K562 (cell line): ENCODE results near the gene ZCRB1. TPM values are rescaled to one million over a fixed set of nuclear protein-coding genes. Genes with fewer than 3 reads are reported as not detected.

Experiments used
- ATAC-seq: fragments of 200-7000 bp; cut with Tn5 transposase; 3 replicates; pipeline ENCODE4 v1.9.1; 2020; ENCODE audit warnings: moderate library complexity
- BruUV-seq: library from RNA; stranded (reverse); fragments of 400-500 nt; replicated peaks from 2 replicates; lab custom pipeline; 2021; lab: Mats Ljungman, UMichigan
- CTCF ChIA-PET: fragments of 300-600 bp; formaldehyde crosslinking; extraction: SDS; loops from one replicate; lab custom pipeline; 2021; ENCODE audit warnings: low intra/inter-chr PET ratio; lab: Yijun Ruan, JAX
- POLR2A ChIA-PET: fragments of 300-600, 350-650 bp; sonication (Branson Sonifier 250); formaldehyde crosslinking; extraction: SDS; loops from one replicate; lab custom pipeline; 2021; ENCODE audit warnings: antibody characterized with exemption, inconsistent platforms; lab: Yijun Ruan, JAX
- DNase-seq, 4 experiments: peaks; one replicate each; pipeline versions ENCODE4 v3.0.0 to v3.0.0-alpha.2; 2011 to 2018; ENCODE audit warnings: low spot score in 3 of 4, mixed read lengths in 3 of 4; ENCODE audit errors: extremely low read depth in 1 of 4
- FAIRE-seq: peaks from 2 replicates; lab custom pipeline; 2011; peaks lifted over from hg19 to GRCh38; lab: Jason Lieb, UNC
- H2AFZ ChIP-seq: 2 replicates; pipeline ENCODE4 v1.6.0; 2011; ENCODE audit warnings: low read depth, low read length, control low read depth, inconsistent platforms
- H3K27ac ChIP-seq: fragments of 200-600 bp; 3 replicates; pipeline ENCODE4 v1.8.0; 2011; ENCODE audit warnings: low read depth, mild to moderate bottlenecking, control low read depth, inconsistent platforms, low read length, moderate library complexity, mixed read lengths; ENCODE audit errors: extremely low read depth
- H3K27me3 ChIP-seq, 2 experiments: fragments of 300-600 bp in 1 of 2; 2 replicates in 1 of 2; 3 replicates in 1 of 2; pipeline versions ENCODE4 v1.6.0 to v1.8.0; 2011; ENCODE audit warnings: inconsistent platforms in 2 of 2, low read length in 2 of 2, mild to moderate bottlenecking in 1 of 2, mixed read lengths in 1 of 2, moderate library complexity in 1 of 2; ENCODE audit not compliant: control insufficient read depth in 2 of 2, insufficient read depth in 2 of 2
- H3K36me3 ChIP-seq: fragments of 300-600 bp; 3 replicates; pipeline ENCODE4 v1.8.0; 2011; ENCODE audit warnings: mild to moderate bottlenecking, low read length, inconsistent platforms; ENCODE audit not compliant: control insufficient read depth, insufficient read depth
- H3K4me1 ChIP-seq, 2 experiments: fragments of 200-600 bp in 1 of 2; replicated peaks in 1 of 2; 2 replicates in 1 of 2; 3 replicates in 1 of 2; pipeline versions ENCODE4 v1.5.1 to v1.8.0; 2011; ENCODE audit warnings: inconsistent platforms in 2 of 2, low read length in 2 of 2, mild to moderate bottlenecking in 1 of 2, mixed read lengths in 1 of 2, moderate library complexity in 1 of 2; ENCODE audit not compliant: control insufficient read depth in 2 of 2, insufficient read depth in 2 of 2
- H3K4me2 ChIP-seq: 2 replicates; pipeline ENCODE4 v1.6.1; 2011; ENCODE audit warnings: low read length, control low read depth, inconsistent platforms, mixed read lengths; ENCODE audit not compliant: insufficient read depth
- H3K4me3 ChIP-seq: fragments of 200-600 bp; sonication (generic), shearing (Covaris generic); 2 replicates; pipeline ENCODE4 v1.5.1; 2016; ENCODE audit warnings: control low read depth, inconsistent platforms
- H3K79me2 ChIP-seq: fragments of 200-600 bp; 3 replicates; pipeline ENCODE4 v1.8.0; 2011; ENCODE audit warnings: low read length, inconsistent platforms; ENCODE audit not compliant: control insufficient read depth, insufficient read depth
- H3K9ac ChIP-seq, 2 experiments: 2 replicates each; pipeline versions ENCODE4 v1.6.0 to v1.6.1; 2011; ENCODE audit warnings: low read depth in 2 of 2, low read length in 2 of 2, control low read depth in 1 of 2, inconsistent platforms in 1 of 2, mild to moderate bottlenecking in 1 of 2, mixed read lengths in 1 of 2; ENCODE audit not compliant: insufficient read depth in 1 of 2
- H3K9me1 ChIP-seq: one replicate; pipeline ENCODE4 v1.6.0; 2011; ENCODE audit warnings: inconsistent platforms, mild to moderate bottlenecking, low read length, moderate library complexity; ENCODE audit not compliant: control insufficient read depth, insufficient read depth
- H3K9me3 ChIP-seq: replicated peaks from 2 replicates; pipeline ENCODE4 v1.5.1; 2011; ENCODE audit warnings: low read depth, low read length, inconsistent platforms; ENCODE audit not compliant: control insufficient read depth, insufficient read depth
- H4K20me1 ChIP-seq: replicated peaks from 2 replicates; pipeline ENCODE4 v1.6.1; 2011; ENCODE audit warnings: low read length, inconsistent platforms, mixed read lengths; ENCODE audit not compliant: control insufficient read depth, insufficient read depth
- FOXP1 ChIP-seq: sonication (generic); formaldehyde crosslinking; IDR thresholded peaks from 2 replicates; pipeline ENCODE4 v1.8.0; 2022; ENCODE audit warnings: mild to moderate bottlenecking, missing genetic modification reagents
- GABPA ChIP-seq: fragments of 200-800 bp; sonication (Bioruptor generic); conservative IDR thresholded peaks from 2 replicates; pipeline ENCODE4 v1.6.1; 2016; ENCODE audit warnings: low read depth, missing genetic modification characterization, missing compliant biosample characterization
- GTF2A2 ChIP-seq: IDR thresholded peaks from 2 replicates; pipeline ENCODE4 v1.6.1; 2016; ENCODE audit warnings: mild to moderate bottlenecking, missing genetic modification characterization, missing compliant biosample characterization
- HCFC1 ChIP-seq: IDR thresholded peaks from 2 replicates; pipeline ENCODE4 v1.6.1; 2012; ENCODE audit warnings: low read depth, low read length, improper control_type of control experiment
- MECOM ChIP-seq: fragments of 250-450 bp; sonication (Bioruptor Pico); IDR thresholded peaks from 2 replicates; pipeline ENCODE4 v1.8.0; 2022; ENCODE audit warnings: inconsistent platforms
- MTF1 ChIP-seq: fragments of 250-450 bp; sonication (Bioruptor Pico); IDR thresholded peaks from 2 replicates; pipeline ENCODE4 v1.9.0; 2021; ENCODE audit warnings: moderate library complexity, mild to moderate bottlenecking, inconsistent platforms, borderline replicate concordance
- NCOA2 ChIP-seq, 2 experiments: fragments of 450-650 bp; IDR thresholded peaks; 2 replicates each; pipeline ENCODE4 v1.6.1; 2018; ENCODE audit warnings: mild to moderate bottlenecking in 2 of 2, moderate library complexity in 1 of 2; ENCODE audit not compliant: partially characterized antibody in 2 of 2
- NR2F6 ChIP-seq: fragments of 450-650 bp; formaldehyde crosslinking; IDR thresholded peaks from 2 replicates; pipeline ENCODE4 v1.4.0; 2020; ENCODE audit warnings: mild to moderate bottlenecking
- POLR2AphosphoS2 ChIP-seq: IDR thresholded peaks from 2 replicates; pipeline ENCODE4 v1.6.1; 2012; ENCODE audit warnings: low read length, improper control_type of control experiment
- SMAD3 ChIP-seq: fragments of 450-650 bp; formaldehyde crosslinking; conservative IDR thresholded peaks from 2 replicates; pipeline ENCODE4 v1.4.0; 2020; ENCODE audit warnings: mild to moderate bottlenecking
- SRSF3 ChIP-seq: fragments of 200-400 bp; formaldehyde crosslinking; IDR thresholded peaks from 2 replicates; pipeline ENCODE4 v1.6.1; 2016; ENCODE audit warnings: mild to moderate bottlenecking, low read length, moderate library complexity; ENCODE audit not compliant: insufficient read depth
- STAG1 ChIP-seq: sonication (generic); formaldehyde crosslinking; IDR thresholded peaks from 2 replicates; pipeline ENCODE4 v1.5.0; 2020; ENCODE audit warnings: missing genetic modification reagents, borderline replicate concordance
- ZNF12 ChIP-seq: sonication (generic); formaldehyde crosslinking; IDR thresholded peaks from 2 replicates; pipeline ENCODE4 v1.4.0; 2020; ENCODE audit warnings: mild to moderate bottlenecking, missing genetic modification reagents
- ZNF274 ChIP-seq: IDR thresholded peaks from 2 replicates; pipeline ENCODE4 v1.6.1; 2011; ENCODE audit warnings: low read depth, mild to moderate bottlenecking, low read length, moderate library complexity, borderline replicate concordance
- WGBS: fragments of 100-300 bp; shearing (Covaris generic); methylation state at CpG from one replicate; pipeline ENCODE4 v1.1.6; 2016; ENCODE audit warnings: low coverage, mixed read lengths; ENCODE audit not compliant: insufficient coverage; ENCODE audit errors: missing lambda C conversion rate; 5-methylcytosine and 5-hydroxymethylcytosine counted together
- in situ Hi-C: fragments of 300-500 bp; cut with MboI; formaldehyde crosslinking; loops from 4 replicates; pipeline ENCODE4 v1.15.0; 2018; ENCODE audit warnings: inconsistent platforms, mixed read lengths
- intact Hi-C: fragments of 100-400 bp; cut with micrococcal nuclease; formaldehyde crosslinking; loops from 2 replicates; pipeline ENCODE4 v1.14.2; 2022
- polyA plus RNA-seq, 8 experiments: library from polyadenylated mRNA; depleted of rRNA in 4 of 8; stranded (reverse) in 5 of 8; unstranded in 3 of 8; fragments of >200 nt; fragmentation: Nextera tagmentation in 2 of 8; fragmentation: Illumina TruSeq in 1 of 8; extraction: Ambion mirVana in 2 of 8; extraction: Trizol in 1 of 8; gene quantifications; 2 replicates each; pipeline versions ENCODE4 v1.2.1 to v1.2.3, GENCODE V29; 2011 to 2014; ENCODE audit warnings: inconsistent platforms in 1 of 8, missing spikeins in 1 of 8
- total RNA-seq, 7 experiments: library from RNA; depleted of rRNA in 6 of 7; stranded (reverse); fragments of >200 nt in 6 of 7; fragmentation: Illumina TruSeq in 2 of 7; extraction: Trizol in 2 of 7; gene quantifications; 2 replicates each; pipeline versions ENCODE4 v1.2.1 to v1.2.3, GENCODE V29; 2011 to 2021; ENCODE audit warnings: low replicate concordance in 1 of 7

ZCRB1 gene
- total and polyA plus RNA-seq, 9 of the 15 experiments (the other 6 are each of a cell fraction or from before 2014, with no cell fraction given) = 36.0 to 102 (median 51.0) TPM

DNA sequence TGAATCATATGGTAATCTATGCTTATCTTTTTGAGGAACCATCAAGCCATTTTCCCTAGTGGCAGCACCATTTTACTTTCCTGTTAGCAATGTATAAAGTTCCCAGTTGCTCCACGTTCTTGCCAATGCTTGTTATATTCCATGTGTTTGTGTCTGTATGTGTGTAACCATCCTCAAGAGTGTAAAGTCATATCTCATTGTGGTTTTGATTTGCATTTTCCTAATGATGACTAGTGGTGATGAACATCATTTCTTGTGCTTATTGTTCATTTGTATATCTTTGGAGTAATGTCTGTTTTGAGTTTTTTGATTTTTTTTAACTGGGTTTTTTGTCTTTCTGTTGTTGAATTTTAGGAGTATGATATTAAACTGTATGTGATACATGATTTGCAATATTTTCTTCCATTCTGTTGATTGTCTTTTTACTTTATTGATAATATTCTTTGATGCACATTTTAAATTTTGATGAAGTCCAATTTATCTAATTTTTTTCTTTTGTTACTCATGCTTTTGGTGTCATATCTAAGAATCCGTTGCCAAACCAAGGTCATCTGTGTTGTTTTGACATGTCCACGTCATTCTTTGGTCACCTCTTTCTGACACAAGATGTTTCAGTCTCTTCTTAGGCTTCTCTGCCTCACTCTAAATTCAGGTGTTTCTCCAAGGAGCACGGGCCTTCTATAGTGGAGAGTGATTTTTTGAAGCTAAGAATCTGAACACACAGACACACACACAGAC lies 36.2 kb upstream of the ZCRB1 start:
- Histone ChIP-seq H3K9me3 (no peaks in the 10 kb centered on the region), H3K4me1 (peaks cover 7 to 11% of the 10 kb centered on the region in 2 experiments; a peak in 3 of 5 replicates), H2AFZ (no peak overlapping the region), H3K36me3 (peaks cover 12% of the 10 kb centered on the region; the same call in 2 of the 3 replicates), H3K27ac (no peak overlapping the region), H3K9ac (no peak overlapping the region), H3K27me3 (no peaks in the 10 kb centered on the region), H3K9me1 (no peaks in the 10 kb centered on the region), H3K4me2 (no peak overlapping the region), H3K79me2 (0 out of 3 replicates have a peak, but pooled peaks cover 2% of the 10 kb centered on the region), H4K20me1 (no peaks in the 10 kb centered on the region), H3K4me3 (no peak overlapping the region)
- in situ Hi-C loops (no loop called here), intact Hi-C loops (no loop called here)
- no peak for ATAC-seq
- CTCF ChIA-PET = no interaction called here
- no peak for TF ChIP-seq MECOM (CRISPR knock-in tag)
- TF ChIP-seq GABPA = no peak
- no peak for TF ChIP-seq ZNF274
- TF ChIP-seq STAG1 (CRISPR knock-in tag) = no peak
- no peak for TF ChIP-seq ZNF12
- no peak for TF ChIP-seq GTF2A2 (tag)
- no peak for TF ChIP-seq FOXP1
- no peak for TF ChIP-seq NR2F6
- TF ChIP-seq MTF1 = no peak
- TF ChIP-seq NCOA2 (IDR thresholded peaks at IDR 0.05; ENCODE audit: partially characterized antibody in 2 of 2) = no peak
- no peak for TF ChIP-seq HCFC1
- TF ChIP-seq POLR2AphosphoS2 = no peak
- no peak for TF ChIP-seq SMAD3 (CRISPR knock-in tag)
- no peak for TF ChIP-seq SRSF3
- no peak for FAIRE-seq
- BruUV-seq = no TSS peak
- POLR2A ChIA-PET = no interaction called here
- 38% methylated on average over 4 of the region's 4 CpGs for WGBS
- DNase-seq = no peak
